Activated T-helper 9 cell treated with anti-CD3 and anti-CD28 coated beads, Interleukin-2, amount 50 U/mL, for 16 hours (primary cell): ENCODE measurements around the gene POGLUT3.

Source experiments
- DNase-seq: peaks from one replicate; pipeline ENCODE4 v3.0.0-alpha.2; 2020; ENCODE audit warnings: low read depth

The POGLUT3 gene

DNA sequence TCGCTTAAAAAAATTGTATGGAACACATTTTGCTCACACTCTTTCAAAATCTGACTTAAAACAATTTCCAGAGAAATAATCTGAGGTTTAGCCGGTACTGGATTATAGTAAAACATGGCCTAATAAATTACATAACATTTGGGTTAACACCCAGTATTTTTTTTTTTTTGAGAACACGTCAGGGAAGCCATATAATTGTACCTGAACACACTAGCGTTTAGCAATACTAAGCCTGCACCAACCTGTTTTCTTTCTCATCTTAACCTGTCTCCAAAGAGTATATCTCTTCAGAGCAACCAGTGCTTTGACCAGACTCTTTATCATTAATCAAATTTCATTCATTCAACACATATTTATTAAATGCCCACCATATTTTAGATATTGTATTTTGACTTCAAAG, 2.0 kb upstream of the POGLUT3 start:
- DNase-seq, result no peak

DNA sequence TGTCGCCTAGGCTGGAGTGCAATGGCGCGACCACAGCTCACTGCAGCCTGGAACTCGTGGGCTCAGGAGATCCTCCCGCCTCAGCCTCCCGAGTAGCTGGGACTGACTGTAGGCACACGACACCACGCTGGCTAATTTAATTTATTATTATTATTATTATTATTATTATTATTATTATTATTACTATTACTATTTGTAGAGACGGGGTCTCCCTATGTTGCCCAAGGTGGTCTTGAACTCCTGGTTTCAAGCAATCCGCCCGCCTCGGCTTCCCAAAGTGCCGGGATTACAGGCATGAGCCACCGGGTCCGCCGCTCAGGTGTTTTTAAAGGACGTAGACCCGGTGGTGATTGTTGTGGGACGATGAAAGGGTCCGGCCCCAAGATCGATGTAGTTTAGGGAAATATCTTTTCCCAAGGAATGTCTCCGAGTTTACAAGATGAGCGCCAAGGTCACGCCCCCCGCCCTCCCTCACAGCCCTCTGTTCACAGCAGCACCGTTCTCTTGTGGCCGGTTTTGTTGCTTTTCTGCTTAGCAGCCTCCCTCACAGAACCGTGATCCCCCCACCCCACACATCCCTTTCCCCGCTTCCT, 728 bp upstream of the POGLUT3 start:
- no peak for DNase-seq

DNA sequence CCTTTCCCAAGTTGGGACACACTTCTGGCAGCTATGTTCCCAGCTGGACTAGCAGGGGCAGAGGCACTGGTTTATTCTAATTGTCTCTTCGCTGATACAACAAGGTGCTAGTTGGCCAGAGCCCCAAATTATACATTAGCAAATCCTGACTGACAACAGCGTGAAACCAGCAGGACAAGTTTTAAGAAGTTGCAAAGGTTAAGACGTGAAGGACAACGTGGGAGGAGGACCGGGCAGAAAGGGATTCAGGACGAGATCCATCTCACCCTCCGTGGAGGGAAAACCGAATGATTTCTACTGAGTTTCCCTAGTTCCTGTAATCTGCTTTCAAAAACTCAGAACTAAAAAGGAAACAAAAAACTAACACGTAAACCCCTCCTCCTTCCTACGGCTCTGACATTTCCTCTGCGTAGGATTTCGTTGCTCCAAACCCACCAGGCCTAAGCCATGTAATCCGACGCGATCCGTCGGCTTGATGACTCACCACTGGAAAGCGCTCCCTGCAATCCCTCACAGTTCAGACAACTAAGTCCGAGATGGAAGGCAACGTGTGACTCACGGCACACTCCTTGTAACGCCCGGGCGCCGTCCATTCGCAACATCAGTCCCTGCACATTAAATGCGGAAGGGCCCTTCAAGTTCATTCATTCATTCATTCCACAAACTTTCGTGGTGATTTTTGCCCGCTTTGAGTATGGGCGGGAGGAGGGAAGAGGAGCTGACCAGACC, 703 bp downstream of the POGLUT3 start:
- DNase-seq, result peak; percentile 51

DNA sequence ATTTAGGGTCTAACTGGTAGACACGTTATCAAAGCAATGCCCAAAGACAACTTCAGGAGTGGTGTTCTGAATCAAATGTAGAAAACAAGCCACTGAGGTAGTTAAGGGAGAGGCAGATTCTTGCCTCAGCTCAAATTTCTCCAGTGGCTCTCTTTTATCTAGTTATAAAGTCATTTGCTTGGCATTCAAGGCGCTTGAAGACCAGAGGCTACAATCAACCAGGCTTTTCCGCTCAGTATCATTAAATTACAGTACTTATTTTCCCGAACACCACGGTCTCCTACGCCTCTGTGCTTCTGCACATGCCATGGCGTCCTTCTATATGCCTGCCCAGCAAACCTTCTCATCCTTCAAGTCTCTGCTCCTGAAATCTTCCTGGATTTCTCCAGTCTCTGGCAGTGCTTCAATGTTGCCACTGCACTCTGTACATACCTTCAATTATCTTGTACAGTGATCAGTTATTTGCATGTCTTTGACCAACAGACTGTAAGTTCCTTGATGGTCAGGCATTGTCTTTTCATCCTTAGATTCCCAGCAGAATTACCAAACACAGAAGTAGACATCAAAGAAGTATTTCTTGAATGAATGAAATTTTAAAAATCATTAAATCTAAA, 1.4 kb downstream of the POGLUT3 start:
- no peak for DNase-seq

DNA sequence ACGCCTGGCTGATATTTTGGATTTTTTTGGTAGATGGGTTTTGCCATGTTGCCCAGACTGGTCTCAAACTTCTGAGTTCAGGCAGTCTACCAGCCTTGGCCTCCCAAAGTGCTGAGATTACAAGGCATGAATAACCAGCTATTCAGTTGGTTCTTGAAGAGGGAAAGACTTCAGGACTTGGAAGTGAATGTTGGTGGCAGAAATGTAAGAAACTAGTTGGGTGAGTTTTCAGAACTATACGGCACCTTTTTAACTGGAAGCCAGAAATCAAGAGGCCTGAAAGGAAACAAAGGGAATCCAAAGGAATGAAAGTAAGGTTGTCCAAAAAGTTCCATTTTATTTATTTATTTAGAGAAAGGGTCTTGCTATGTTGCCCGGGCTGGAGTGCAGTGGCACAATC, 2.9 kb downstream of the POGLUT3 start:
- no peak for DNase-seq

DNA sequence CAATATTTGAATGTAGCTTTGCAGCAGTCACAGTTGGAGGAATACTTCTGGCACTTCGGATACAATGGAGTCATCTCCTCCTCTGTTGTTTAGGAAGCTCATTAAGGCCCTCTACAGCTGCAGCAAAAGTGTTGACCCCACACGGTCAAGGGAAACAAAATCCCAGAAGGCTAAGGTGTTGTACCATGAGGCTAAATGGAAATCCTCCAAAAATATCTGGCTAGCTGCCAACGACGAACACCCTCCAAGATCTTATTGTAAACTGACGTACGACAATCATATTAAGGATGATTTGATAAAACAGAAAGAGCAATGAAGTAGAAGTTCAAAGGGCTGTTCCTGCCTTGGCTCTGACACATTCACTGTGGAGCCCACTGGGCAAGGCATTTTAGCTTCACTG, 4.0 kb downstream of the POGLUT3 start:
- DNase-seq, result no peak

DNA sequence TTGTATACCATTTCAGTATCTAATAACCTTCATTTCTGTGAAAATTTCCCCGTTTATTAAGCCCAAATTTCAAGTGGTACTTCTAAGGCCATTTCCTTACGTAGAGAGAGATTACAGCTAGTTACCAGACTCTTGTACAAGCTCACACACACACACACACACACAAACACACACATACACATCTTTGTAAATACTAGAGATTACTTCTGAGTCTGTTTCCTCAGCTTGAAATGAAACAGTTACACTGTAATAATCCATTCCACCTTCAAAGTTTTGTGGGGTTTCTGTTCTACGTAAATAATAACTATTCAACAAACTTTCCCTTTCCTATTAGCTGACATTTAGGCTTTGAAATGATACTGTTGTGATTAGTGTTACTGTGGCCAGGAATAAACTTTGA, 6.2 kb downstream of the POGLUT3 start:
- DNase-seq, result no peak

DNA sequence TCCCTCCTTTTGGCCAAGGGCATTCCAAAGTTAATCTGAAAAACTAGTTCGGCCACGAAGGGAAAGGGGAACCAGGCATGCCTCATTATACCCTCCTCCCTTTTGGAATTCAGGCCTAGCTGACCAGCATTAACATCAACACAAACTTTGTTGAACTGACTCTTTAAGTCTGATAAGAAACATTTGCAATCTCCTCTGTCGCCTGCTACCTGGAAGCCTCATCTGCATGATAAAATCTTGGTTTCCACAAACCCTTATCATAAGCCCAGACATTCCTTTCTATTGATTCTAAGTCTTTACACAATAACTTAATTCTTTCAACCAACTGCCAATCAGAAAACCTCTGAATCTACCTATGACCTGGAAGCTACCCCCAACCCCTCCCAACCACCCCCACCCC, 11.4 kb downstream of the POGLUT3 start:
- no peak for DNase-seq

DNA sequence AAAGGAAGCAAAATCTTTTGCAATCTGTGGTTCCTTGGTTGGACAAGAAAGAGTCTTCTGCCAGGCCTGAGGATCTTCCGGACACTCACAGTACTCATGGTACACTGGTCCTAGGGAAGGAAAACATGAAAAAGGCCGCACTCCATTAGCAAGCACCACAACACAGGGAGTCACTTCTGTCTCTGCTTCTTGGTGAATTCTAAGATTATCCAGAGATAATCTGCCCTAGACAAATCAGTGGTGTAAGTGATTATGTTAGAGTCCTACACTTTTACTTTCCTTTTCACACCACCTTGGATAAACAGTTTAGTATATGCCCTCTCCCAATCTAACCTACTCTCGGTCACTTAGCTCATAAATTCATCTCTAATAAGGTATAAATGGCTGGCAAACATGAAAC, 11.9 kb downstream of the POGLUT3 start:
- DNase-seq, result no peak

DNA sequence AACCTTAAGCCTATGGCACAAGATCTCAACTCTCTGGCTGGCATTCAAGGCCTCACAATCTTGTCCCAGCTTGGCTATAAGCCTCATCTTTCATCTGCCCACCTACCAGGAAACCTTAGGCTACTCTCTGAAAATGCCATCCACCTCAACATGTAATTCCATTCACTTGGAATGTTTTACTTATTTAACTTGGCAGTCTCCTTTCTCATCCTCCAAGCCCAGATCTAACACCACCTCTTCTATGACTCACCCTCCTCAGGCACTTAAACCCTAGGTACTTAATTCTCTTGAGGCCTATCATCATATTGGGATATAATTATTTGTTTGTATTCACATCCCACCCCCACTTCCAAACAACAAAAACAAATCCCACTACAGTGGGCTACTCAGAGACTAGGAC, 15.0 kb downstream of the POGLUT3 start:
- no peak for DNase-seq

DNA sequence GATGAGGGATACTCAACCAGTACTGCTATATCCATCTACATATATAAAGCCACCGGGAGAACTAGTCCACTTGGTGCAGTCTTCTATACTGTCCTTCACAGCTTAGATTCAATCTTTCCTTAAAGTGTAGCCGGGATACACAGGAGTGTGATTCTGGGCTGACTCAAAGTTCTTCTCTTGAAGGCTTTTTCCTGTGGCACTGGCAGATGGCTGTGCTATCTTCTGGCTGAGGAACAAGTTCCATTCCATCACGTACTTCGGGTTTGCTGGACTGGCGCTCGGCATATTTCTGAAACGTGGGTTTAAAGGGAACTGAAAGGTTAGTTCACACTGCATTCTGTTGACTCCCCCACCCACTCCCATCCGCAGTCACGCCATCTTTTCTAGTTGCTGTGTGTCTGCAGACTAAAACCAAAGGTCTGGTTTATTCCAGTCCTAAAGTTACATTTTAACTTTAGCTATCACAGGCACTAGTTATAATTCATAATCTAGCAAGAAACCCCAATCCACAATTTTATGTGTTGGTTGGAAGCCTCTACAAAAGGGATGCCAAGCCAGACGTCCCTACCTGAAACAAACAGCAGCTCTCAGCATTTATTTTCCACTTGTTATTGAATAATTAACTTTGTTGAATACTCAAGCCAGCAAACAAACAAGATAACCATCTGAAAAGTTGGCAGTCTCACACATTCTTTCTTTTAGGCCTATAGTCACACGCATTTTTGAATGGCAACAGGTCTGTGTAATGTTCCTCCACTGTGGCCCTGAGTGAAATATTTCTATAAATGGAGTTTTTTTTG, 23.3 kb downstream of the POGLUT3 start:
- no peak for DNase-seq

DNA sequence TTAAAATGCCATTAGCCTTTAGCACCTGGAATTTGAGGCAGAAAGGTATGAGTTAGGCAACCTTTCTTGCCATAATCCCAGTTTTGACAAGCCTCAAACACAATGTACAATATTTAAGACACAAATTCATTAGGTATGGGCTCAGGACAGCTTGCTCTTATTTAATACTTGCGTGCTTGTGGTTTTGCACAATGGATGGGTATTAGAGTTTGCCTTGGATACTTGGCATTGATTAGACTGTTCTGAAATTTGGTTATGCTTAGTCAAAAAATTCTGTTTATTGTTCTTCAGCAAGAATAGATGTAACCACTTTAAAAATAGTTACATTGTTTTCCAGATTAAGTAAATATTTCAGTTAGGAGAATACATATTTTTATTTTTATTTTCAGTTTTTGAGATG, 25.5 kb downstream of the POGLUT3 start:
- DNase-seq, result no peak

DNA sequence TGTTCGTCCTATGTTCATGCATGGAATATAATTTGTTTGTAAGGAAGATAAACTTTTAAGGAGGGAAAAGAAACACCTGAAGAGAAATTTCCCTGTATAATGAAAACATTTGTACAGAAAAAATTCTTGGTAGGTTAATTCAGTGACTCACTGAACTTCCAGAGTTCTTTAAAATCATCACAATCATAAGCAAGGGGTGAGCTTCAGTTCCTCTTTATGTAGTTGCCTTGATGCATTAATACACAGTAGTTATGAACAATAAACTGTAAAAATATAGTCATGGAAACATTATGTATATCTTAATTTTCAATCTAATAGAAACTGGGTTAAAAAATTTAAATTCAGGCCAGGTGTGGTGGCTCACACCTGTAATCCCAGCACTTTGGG, 29.7 kb downstream of the POGLUT3 start:
- DNase-seq, result no peak

DNA sequence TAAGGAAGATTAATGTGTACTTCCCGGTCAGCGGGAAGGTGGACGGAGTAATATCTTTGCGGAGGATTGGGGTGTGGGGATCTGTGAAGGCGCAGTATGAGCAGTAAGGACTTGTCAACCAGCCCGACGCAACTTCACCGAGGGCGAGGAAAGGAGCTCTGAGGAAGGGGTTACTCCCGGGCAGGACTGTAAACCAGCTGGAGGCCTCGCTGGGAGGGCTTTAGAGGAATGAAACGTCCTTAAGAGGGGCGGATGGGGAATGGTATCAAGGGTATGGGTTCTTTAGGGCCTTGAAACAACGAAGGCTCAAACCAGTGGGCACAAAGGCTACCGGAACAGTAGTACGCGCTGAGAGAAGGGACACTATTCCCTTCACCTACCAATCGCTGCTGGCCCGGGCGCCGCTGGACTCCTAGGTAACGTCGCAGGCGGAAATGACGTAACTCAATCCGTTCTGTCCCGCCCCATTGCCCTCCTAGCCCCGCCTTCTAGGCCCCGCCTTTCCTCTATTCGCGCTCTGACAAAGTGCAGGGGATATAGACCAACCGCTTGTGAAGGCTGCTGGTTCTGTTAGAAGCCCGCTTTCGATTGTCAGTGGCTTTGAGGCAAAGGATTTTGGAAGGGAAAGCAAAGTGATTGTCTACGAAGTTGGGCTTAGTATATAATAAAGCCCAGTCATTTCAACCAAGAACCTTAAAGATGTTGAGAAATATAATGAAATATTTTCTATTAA, 30.9 kb downstream of the POGLUT3 start, which contains the start of gene C11orf65:
TSS of gene C11orf65 (minus strand) at position 439 of the 733 bp plus-strand sequence. CDS start 5,970 bp downstream, outside the sequence.
- peak; percentile 90 for DNase-seq

DNA sequence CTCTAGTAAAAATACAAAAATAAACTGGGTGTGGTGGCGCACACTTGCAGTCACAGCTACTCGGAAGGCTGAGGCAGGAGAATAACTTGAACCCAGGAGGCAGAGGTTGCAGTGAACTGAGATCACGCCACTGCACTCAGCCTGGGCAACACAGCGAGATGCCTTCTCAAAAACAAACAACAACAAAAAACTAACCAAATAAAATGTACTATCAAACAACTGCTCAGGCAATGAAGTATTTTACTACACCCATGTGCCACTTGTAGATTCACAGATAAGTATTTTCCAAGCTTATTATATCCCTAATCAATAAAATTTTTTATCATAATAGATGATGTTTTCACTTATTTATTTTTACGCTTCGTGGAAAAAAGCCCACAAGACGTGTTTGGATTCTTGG, 31.8 kb downstream of the POGLUT3 start:
- no peak for DNase-seq

DNA sequence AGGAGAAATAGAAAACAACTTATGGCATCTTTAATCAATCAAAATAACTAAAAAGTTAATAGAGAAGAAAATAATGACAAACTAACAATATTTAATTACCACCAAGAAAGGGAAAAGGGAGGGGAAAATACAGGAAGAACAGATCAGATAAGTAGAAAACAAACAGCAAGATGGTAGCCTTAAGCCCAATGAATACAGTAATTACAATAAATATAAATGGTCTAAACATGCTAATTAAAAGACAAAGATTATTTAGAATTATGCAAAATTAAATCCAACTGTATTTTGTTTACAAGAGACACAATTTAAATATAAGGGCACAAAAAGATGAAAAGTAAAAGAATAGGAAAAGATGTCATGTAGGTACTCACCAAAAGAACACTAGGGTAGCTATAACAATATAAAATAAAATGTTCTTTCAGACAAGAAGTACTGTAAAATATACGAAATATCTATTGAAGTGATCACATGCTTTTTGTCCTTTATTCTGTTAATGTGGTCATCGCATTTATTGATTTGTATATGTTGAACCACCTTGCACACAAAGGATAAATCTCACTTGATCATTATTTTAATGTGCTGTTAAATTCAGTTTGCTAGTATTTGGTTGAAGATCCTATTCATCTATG, 44.9 kb downstream of the POGLUT3 start:
- no peak for DNase-seq
